GM18858 (cell line): ENCODE measurements around the gene SIDT1.

Source experiments
- ATAC-seq: cut with Tn5 transposase; IDR thresholded peaks from one replicate; pipeline ENCODE4 v1.9.1; 2021; ENCODE audit not compliant: unreplicated experiment

The SIDT1 gene

GRCh38 chr3:113594066-113594465 is 61.7 kb downstream of the SIDT1 start:
- ATAC-seq = no peak

- no peak for ATAC-seq
These were observed 65.4 kb downstream of the SIDT1 start for GRCh38 chr3:113597596-113598354.

- no peak for ATAC-seq
These were observed 68.2 kb downstream of the SIDT1 start for GRCh38 chr3:113600418-113601182.

GRCh38 chr3:113601240-113601639 is 68.9 kb downstream of the SIDT1 start:
- ATAC-seq = no peak

GRCh38 chr3:113602256-113602655 is 69.9 kb downstream of the SIDT1 start:
- ATAC-seq = no peak

- ATAC-seq = no peak
These were observed 70.5 kb downstream of the SIDT1 start for GRCh38 chr3:113602836-113603235.

- ATAC-seq = peak; percentile 99
These were observed 74.3 kb downstream of the SIDT1 start for GRCh38 chr3:113606539-113607218.

GRCh38 chr3:113607219-113607596 is 74.9 kb downstream of the SIDT1 start:
- ATAC-seq = no peak

GRCh38 chr3:113614402-113614801 is 82.0 kb downstream of the SIDT1 start:
- no peak for ATAC-seq

- no peak for ATAC-seq
These were observed 83.6 kb downstream of the SIDT1 start for GRCh38 chr3:113615976-113616375.

- no peak for ATAC-seq
These were observed 85.4 kb downstream of the SIDT1 start for GRCh38 chr3:113617726-113618125.

GRCh38 chr3:113620091-113620490 is 87.7 kb downstream of the SIDT1 start:
- ATAC-seq = no peak

GRCh38 chr3:113623324-113623723 is 91.0 kb downstream of the SIDT1 start:
- ATAC-seq = no peak

GRCh38 chr3:113623811-113624210 is 91.5 kb downstream of the SIDT1 start:
- ATAC-seq = no peak

- ATAC-seq = no peak
These were observed 93.5 kb downstream of the SIDT1 start for GRCh38 chr3:113625834-113626233.

GRCh38 chr3:113626503-113627371 is 94.4 kb downstream of the SIDT1 start:
- no peak for ATAC-seq

- no peak for ATAC-seq
These were observed 96.0 kb downstream of the SIDT1 start for GRCh38 chr3:113628316-113628715.

GRCh38 chr3:113628788-113629187 is 96.4 kb downstream of the SIDT1 start:
- ATAC-seq = no peak

- ATAC-seq = no peak
These were observed 97.4 kb downstream of the SIDT1 start for GRCh38 chr3:113629584-113630421.

- ATAC-seq = peak; percentile 58
These were observed 98.7 kb downstream of the SIDT1 start for GRCh38 chr3:113630956-113631542.
